MCF 10A (cell line): ENCODE measurements around the gene ZNF740. TPM values are rescaled to one million over a fixed set of nuclear protein-coding genes. Genes with fewer than 3 reads are reported as not detected.

ENCODE experiments used
- BruUV-seq: library from RNA; stranded (reverse); fragments of 400-500 nt; replicated peaks from 2 replicates; lab custom pipeline; 2021; lab: Mats Ljungman, UMichigan
- CTCF ChIA-PET: fragments of 300-600 bp; sonication (Branson Sonifier 250); formaldehyde crosslinking; extraction: SDS; loops from one replicate; lab custom pipeline; 2021; ENCODE audit warnings: antibody characterized with exemption, inconsistent platforms; lab: Yijun Ruan, JAX
- POLR2A ChIA-PET: fragments of 300-600, 350-650 bp; sonication (Branson Sonifier 250); formaldehyde crosslinking; extraction: SDS; loops from one replicate; lab custom pipeline; 2020; ENCODE audit warnings: antibody characterized with exemption, inconsistent platforms; lab: Yijun Ruan, JAX
- DNase-seq: peaks from one replicate; pipeline ENCODE4 v3.0.0-alpha.2; 2018; ENCODE audit not compliant: unreplicated experiment
- H3K27ac Mint-ChIP-seq: one replicate; pipeline ENCODE4 v1.8.0; 2022; ENCODE audit warnings: mild to moderate bottlenecking, low read depth, mixed read lengths; ENCODE audit not compliant: unreplicated experiment
- H3K27me3 Mint-ChIP-seq: one replicate; pipeline ENCODE4 v1.8.0; 2022; ENCODE audit warnings: mixed read lengths; ENCODE audit not compliant: insufficient read depth, unreplicated experiment
- H3K36me3 Mint-ChIP-seq: one replicate; pipeline ENCODE4 v1.8.0; 2022; ENCODE audit warnings: mild to moderate bottlenecking, moderate library complexity, mixed read lengths; ENCODE audit not compliant: insufficient read depth, unreplicated experiment
- H3K4me1 Mint-ChIP-seq: one replicate; pipeline ENCODE4 v1.8.0; 2022; ENCODE audit warnings: mixed read lengths; ENCODE audit not compliant: insufficient read depth, unreplicated experiment
- H3K4me3 Mint-ChIP-seq: one replicate; pipeline ENCODE4 v1.8.0; 2022; ENCODE audit warnings: mild to moderate bottlenecking, moderate library complexity, mixed read lengths; ENCODE audit not compliant: unreplicated experiment
- H3K9me3 Mint-ChIP-seq: one replicate; pipeline ENCODE4 v1.8.0; 2022; ENCODE audit warnings: mixed read lengths; ENCODE audit not compliant: unreplicated experiment
- intact Hi-C: fragments of 100-400 bp; cut with micrococcal nuclease; formaldehyde crosslinking; loops from 2 replicates; pipeline ENCODE4 v1.14.1; 2022
- total RNA-seq: library from RNA; stranded (reverse); gene quantifications from 2 replicates; pipeline ENCODE4 v1.2.3, GENCODE V29; 2022
- TF ChIP-seq, protein P1 (sequence below): fragments of 200-600 bp; IDR thresholded peaks from one replicate; pipeline ENCODE4 v1.8.0; 2022; ENCODE audit warnings: antibody characterized with exemption, mild to moderate bottlenecking; ENCODE audit not compliant: unreplicated experiment

ZNF740 gene
- total RNA-seq, 1 experiment from 2014 or later = 36.2 TPM

DNA sequence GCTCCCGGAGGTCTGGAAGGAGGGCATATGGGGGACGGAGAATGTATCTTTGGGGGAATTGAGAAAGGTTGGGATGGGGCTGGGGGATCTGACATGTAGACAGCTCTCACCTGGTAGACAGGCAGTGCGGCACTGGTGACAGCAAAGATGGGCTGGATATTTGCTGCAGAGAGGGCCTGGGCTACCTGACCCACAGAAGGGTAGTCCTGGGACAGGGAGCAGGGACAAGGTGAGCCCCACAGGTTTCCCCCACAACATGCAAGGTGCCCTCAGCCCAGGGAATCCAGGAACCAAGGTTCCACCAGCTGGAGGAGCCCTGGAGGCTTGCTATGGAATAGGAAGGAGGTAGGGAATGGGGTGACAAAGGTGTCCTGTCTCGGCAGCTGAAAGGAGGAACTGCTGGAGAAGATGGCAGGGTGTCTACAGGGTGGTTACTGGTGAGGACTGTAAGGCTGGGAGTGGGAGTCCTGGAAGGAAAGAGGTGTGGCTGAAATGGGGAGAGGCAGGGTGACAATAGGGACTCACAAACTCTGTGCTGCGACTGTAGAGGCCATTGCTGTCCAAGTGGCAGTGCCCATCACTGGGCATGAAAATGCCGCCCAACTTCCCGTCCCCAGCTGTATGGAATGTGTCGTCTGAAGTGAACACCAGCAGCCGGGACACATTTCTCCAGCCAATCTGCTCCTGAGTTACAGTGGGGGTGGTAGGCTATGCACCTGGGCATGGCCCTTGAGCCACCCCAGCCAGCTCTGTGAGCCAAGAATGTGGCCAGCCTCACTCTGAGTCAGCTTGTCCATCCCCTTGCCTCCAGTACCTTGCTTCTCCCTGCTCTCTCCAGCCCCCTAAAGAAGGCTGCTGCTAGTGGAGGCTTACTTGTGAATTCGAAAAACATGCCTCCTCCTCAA lies 15.2 kb downstream of the ZNF740 start:
- H3K4me1 Mint-ChIP-seq = peaks cover 21% of the 10 kb centered on the region
- H3K27me3 Mint-ChIP-seq = no peaks in the 10 kb centered on the region
- intact Hi-C loops = no loop called here
- no peak overlapping the region for H3K27ac Mint-ChIP-seq
- TF ChIP-seq, protein P1, sequence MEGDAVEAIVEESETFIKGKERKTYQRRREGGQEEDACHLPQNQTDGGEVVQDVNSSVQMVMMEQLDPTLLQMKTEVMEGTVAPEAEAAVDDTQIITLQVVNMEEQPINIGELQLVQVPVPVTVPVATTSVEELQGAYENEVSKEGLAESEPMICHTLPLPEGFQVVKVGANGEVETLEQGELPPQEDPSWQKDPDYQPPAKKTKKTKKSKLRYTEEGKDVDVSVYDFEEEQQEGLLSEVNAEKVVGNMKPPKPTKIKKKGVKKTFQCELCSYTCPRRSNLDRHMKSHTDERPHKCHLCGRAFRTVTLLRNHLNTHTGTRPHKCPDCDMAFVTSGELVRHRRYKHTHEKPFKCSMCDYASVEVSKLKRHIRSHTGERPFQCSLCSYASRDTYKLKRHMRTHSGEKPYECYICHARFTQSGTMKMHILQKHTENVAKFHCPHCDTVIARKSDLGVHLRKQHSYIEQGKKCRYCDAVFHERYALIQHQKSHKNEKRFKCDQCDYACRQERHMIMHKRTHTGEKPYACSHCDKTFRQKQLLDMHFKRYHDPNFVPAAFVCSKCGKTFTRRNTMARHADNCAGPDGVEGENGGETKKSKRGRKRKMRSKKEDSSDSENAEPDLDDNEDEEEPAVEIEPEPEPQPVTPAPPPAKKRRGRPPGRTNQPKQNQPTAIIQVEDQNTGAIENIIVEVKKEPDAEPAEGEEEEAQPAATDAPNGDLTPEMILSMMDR = no peak
- ChIA-PET CTCF (interaction anchor here (0.5 to 1.9 kb wide), 9 partner anchors 11 to 1303 kb away, joined by 3 to 8 read pairs (median 3); a partner anchor contains a TSS), POLR2A (interaction anchor here (0.5 to 2.0 kb wide), 9 partner anchors 13 to 274 kb away, joined by 3 to 10 read pairs (median 3); partner anchors contain the start of genes CSAD and ZNF740)
- H3K36me3 Mint-ChIP-seq = peaks cover 14% of the 10 kb centered on the region
- peak; percentile 45 for DNase-seq
- no peak overlapping the region for H3K4me3 Mint-ChIP-seq
- H3K9me3 Mint-ChIP-seq = no peaks in the 10 kb centered on the region
- no TSS peak for BruUV-seq

DNA sequence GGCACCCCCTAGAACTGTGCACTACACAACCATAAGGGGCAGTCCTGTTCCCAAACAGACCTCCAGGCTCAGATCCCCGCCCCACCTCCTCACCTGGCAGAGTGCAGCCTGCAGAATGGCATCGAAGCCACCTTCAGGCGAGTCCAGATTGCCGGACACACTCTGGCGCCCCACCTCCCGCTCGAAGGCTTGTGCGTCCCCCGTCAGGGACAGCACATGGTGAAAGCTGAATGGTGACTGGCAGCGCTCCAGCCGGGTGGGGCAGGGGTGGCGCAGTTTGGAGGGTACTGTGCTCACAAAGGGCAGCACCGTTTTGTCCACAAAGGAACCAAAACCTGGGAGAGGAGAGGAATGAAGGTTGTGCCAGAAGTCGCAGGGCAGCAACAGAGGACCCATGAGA lies 16.0 kb downstream of the ZNF740 start:
- intact Hi-C loops = no loop called here
- ChIA-PET CTCF (interaction anchor here (0.5 to 1.9 kb wide), 2 partner anchors 131 to 211 kb away, joined by 4 to 8 read pairs; no protein-coding TSS in a partner anchor), POLR2A (interaction anchor here (0.7 to 2.0 kb wide), 2 partner anchors 16 to 36 kb away, joined by 3 to 10 read pairs; partner anchors contain the start of genes CSAD and ZNF740)
- Mint-ChIP-seq H3K27me3 (no peaks in the 10 kb centered on the region), H3K9me3 (no peaks in the 10 kb centered on the region), H3K27ac (no peak overlapping the region), H3K4me1 (peaks cover 21% of the 10 kb centered on the region), H3K4me3 (no peak overlapping the region), H3K36me3 (peaks cover 10% of the 10 kb centered on the region)
- no TSS peak for BruUV-seq
- DNase-seq = no peak
- TF ChIP-seq, protein P1 = no peak

DNA sequence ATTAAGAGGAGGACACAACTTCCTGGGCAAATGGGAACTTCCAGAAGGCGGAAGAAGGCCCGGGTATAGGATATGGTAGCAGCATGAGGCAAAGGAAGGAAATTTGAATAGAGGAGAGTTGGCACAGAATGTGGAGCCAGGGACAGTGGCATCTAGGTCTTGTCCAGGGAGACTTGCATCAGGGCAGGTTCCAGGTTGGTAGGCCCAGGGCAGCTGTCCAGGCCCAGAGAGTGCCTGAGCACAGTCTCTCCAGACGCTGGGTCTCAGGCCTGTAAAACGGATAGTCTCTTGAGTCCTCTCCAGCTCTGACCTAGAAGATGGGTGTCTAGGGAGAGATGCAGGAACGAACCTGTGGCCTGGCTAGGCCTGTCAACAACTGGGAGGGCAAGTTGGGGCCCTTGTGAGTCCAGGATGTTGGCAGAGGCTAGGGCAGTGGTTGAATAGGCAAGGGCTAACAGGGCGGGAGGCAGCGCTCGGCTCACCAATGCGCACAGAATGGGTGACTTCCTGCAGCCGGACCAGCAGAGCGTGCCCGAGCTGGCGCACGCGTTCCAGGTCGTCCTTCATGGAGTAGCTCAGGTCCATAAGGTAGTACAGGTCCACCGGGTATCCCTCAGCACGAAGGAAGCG lies 16.6 kb downstream of the ZNF740 start:
- intact Hi-C loops = no loop called here
- peaks cover 21% of the 10 kb centered on the region for H3K4me1 Mint-ChIP-seq
- no peak overlapping the region for H3K4me3 Mint-ChIP-seq
- H3K9me3 Mint-ChIP-seq = no peaks in the 10 kb centered on the region
- no TSS peak for BruUV-seq
- H3K27me3 Mint-ChIP-seq = no peaks in the 10 kb centered on the region
- no peak overlapping the region for H3K27ac Mint-ChIP-seq
- TF ChIP-seq, protein P1 = no peak
- peaks cover 4% of the 10 kb centered on the region for H3K36me3 Mint-ChIP-seq
- CTCF ChIA-PET = interaction anchor here (0.5 to 1.9 kb wide), 4 partner anchors 124 to 210 kb away, joined by 3 to 8 read pairs (median 4); partner anchors contain the start of gene AAAS
- DNase-seq = no peak
- POLR2A ChIA-PET = interaction anchor here (0.7 kb wide), 1 partner anchor 36 kb away, joined by 3 read pairs; no protein-coding TSS in a partner anchor
